ENCODE measurements around the gene TMEM108. TPM values are rescaled to one million over a fixed set of nuclear protein-coding genes. Genes with fewer than 3 reads are reported as not detected.

TMEM108 gene
- total RNA-seq, 1 experiment from 2014 or later, result not detected

DNA sequence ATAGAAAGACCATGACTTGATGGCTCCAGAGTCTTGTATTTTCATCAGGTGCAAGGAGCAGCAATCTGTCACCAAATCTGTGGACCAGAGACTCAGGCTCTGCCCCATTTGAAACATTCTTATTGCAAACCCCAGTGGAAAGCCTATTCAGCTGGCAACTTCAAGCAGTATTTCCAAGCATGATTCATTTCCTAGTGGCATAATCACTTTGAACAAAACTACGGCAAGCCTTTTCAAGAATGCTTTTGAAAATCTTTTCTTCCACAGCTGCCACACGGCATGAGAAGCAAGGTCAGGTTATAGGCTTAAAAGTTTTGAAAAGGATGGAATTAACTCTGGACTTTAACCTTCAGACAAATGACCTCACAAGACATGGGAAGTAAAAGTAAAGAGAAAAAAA, 239.6 kb downstream of the TMEM108 start:
- no peaks in the 10 kb centered on the region for H3K27me3 ChIP-seq (replicated peaks; ENCODE audit: control insufficient read depth, insufficient read depth, low read length)
- Mint-ChIP-seq H3K27ac (ENCODE audit: unreplicated experiment) (no peak overlapping the region), H3K4me3 (ENCODE audit: unreplicated experiment) (no peak overlapping the region), H3K36me3 (ENCODE audit: insufficient read depth, unreplicated experiment) (no peaks in the 10 kb centered on the region), H3K4me1 (ENCODE audit: low read depth, unreplicated experiment) (no peaks in the 10 kb centered on the region), H3K27me3 (ENCODE audit: insufficient read depth, unreplicated experiment) (no peaks in the 10 kb centered on the region), H3K9me3 (ENCODE audit: unreplicated experiment) (no peaks in the 10 kb centered on the region)
- CTCF ChIA-PET, result no interaction called here
- peaks cover 6% of the 10 kb centered on the region; the same call in 1 of the 2 replicates for H3K4me1 ChIP-seq
- no peaks in the 10 kb centered on the region for H3K9me3 ChIP-seq
- POLR2A ChIA-PET, result no interaction called here
- H3K36me3 ChIP-seq (ENCODE audit: control insufficient read depth, insufficient read depth, low read length), result no peaks in the 10 kb centered on the region
- no TSS peak for BruUV-seq (replicated peaks)
- DNase-seq, result no peak
- intact Hi-C loops (cut with micrococcal nuclease; ENCODE audit: unreplicated experiment), result no loop called here
- TF ChIP-seq, protein P1, sequence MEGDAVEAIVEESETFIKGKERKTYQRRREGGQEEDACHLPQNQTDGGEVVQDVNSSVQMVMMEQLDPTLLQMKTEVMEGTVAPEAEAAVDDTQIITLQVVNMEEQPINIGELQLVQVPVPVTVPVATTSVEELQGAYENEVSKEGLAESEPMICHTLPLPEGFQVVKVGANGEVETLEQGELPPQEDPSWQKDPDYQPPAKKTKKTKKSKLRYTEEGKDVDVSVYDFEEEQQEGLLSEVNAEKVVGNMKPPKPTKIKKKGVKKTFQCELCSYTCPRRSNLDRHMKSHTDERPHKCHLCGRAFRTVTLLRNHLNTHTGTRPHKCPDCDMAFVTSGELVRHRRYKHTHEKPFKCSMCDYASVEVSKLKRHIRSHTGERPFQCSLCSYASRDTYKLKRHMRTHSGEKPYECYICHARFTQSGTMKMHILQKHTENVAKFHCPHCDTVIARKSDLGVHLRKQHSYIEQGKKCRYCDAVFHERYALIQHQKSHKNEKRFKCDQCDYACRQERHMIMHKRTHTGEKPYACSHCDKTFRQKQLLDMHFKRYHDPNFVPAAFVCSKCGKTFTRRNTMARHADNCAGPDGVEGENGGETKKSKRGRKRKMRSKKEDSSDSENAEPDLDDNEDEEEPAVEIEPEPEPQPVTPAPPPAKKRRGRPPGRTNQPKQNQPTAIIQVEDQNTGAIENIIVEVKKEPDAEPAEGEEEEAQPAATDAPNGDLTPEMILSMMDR (IDR thresholded peaks at IDR 0.05; ENCODE audit: insufficient read depth in 1 of 2, low read depth in 1 of 2, low read length in 1 of 2, severe bottlenecking in 1 of 2, unreplicated experiment in 1 of 2), result no peak
- H3K4me3 ChIP-seq (ENCODE audit: low read depth, low read length), result no peak overlapping the region

DNA sequence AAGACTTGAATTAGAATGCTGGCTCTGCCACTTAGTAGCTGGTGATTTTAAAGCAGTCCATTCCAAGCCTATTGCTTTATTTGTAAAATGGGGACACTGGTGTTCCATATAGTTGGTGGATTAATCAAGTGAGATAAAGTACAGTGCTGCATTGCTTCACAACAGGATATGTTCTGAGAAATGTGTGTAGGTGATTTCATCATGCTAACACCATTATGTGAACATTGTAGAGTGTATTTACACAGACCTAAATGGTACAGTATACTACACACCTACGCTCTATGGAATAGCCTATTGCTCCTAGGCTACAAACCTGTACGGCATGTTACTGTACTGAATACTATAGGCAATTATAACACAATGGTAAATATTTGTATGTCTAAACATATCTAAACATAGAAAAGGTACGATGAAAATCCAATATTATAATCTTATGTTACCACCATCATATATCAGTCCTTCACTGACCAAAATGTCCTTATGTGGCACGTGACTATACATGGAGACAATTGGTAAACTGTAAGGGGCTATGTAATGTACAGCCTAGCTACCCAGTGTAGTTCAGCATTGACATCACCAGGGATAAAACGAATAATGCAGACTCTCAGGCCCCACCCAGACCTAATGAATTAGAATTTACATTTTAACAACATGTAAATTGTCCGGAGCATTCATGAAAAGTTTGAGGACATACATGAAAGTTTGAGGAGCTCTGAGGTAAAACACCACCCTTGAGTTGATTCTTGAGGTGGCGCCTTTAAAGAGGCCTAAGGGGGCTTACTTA, 240.3 kb downstream of the TMEM108 start:
- Histone ChIP-seq H3K4me3 (ENCODE audit: low read depth, low read length) (no peak overlapping the region), H3K9me3 (no peaks in the 10 kb centered on the region), H3K27me3 (replicated peaks; ENCODE audit: control insufficient read depth, insufficient read depth, low read length) (no peaks in the 10 kb centered on the region), H3K36me3 (ENCODE audit: control insufficient read depth, insufficient read depth, low read length) (no peaks in the 10 kb centered on the region), H3K4me1 (peaks cover 6% of the 10 kb centered on the region; the same call in 1 of the 2 replicates)
- H3K9me3 Mint-ChIP-seq (ENCODE audit: unreplicated experiment), result no peaks in the 10 kb centered on the region
- CTCF ChIA-PET, result no interaction called here
- peaks cover under 1% of the 10 kb centered on the region for H3K27me3 Mint-ChIP-seq (ENCODE audit: insufficient read depth, unreplicated experiment)
- TF ChIP-seq, protein P1 (IDR thresholded peaks at IDR 0.05; ENCODE audit: insufficient read depth in 1 of 2, low read depth in 1 of 2, low read length in 1 of 2, severe bottlenecking in 1 of 2, unreplicated experiment in 1 of 2), result no peak
- POLR2A ChIA-PET, result no interaction called here
- no peaks in the 10 kb centered on the region for H3K4me1 Mint-ChIP-seq (ENCODE audit: low read depth, unreplicated experiment)
- no peaks in the 10 kb centered on the region for H3K36me3 Mint-ChIP-seq (ENCODE audit: insufficient read depth, unreplicated experiment)
- H3K27ac Mint-ChIP-seq (ENCODE audit: unreplicated experiment), result no peak overlapping the region
- DNase-seq, result no peak
- intact Hi-C loops (cut with micrococcal nuclease; ENCODE audit: unreplicated experiment), result no loop called here
- H3K4me3 Mint-ChIP-seq (ENCODE audit: unreplicated experiment), result no peak overlapping the region
- BruUV-seq (replicated peaks), result no TSS peak

DNA sequence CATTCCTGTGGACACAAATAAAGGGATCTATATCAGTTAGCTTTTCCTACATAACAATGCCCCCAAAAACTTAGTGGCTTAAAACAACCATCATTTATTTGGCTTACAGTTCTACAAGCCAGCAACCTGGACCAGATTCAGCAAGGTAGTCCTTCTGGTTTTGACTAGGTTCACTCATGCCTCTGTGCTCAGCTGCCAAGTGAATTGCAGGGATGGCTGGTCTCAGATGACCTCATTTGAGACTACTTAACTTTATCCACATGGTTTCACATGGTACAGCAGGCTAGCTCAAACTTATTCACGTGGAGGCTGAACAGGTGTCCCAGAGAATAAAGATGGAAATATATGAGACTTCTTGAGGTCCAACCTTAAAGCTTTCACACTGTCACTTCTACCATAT, 242.4 kb downstream of the TMEM108 start:
- intact Hi-C loops (cut with micrococcal nuclease; ENCODE audit: unreplicated experiment), result no loop called here
- POLR2A ChIA-PET, result no interaction called here
- no peak overlapping the region for H3K4me3 ChIP-seq (ENCODE audit: low read depth, low read length)
- H3K4me1 ChIP-seq, result peaks cover 6% of the 10 kb centered on the region; the same call in 1 of the 2 replicates
- CTCF ChIA-PET, result no interaction called here
- H3K4me1 Mint-ChIP-seq (ENCODE audit: low read depth, unreplicated experiment), result no peaks in the 10 kb centered on the region
- TF ChIP-seq, protein P1 (IDR thresholded peaks at IDR 0.05; ENCODE audit: insufficient read depth in 1 of 2, low read depth in 1 of 2, low read length in 1 of 2, severe bottlenecking in 1 of 2, unreplicated experiment in 1 of 2), result no peak
- H3K36me3 ChIP-seq (ENCODE audit: control insufficient read depth, insufficient read depth, low read length), result no peaks in the 10 kb centered on the region
- H3K36me3 Mint-ChIP-seq (ENCODE audit: insufficient read depth, unreplicated experiment), result no peaks in the 10 kb centered on the region
- no TSS peak for BruUV-seq (replicated peaks)
- no peak overlapping the region for H3K27ac Mint-ChIP-seq (ENCODE audit: unreplicated experiment)
- no peaks in the 10 kb centered on the region for H3K9me3 ChIP-seq
- H3K4me3 Mint-ChIP-seq (ENCODE audit: unreplicated experiment), result no peak overlapping the region
- no peak for DNase-seq
- H3K27me3 Mint-ChIP-seq (ENCODE audit: insufficient read depth, unreplicated experiment), result peaks cover 10% of the 10 kb centered on the region
- H3K9me3 Mint-ChIP-seq (ENCODE audit: unreplicated experiment), result no peaks in the 10 kb centered on the region
- H3K27me3 ChIP-seq (replicated peaks; ENCODE audit: control insufficient read depth, insufficient read depth, low read length), result no peaks in the 10 kb centered on the region

All from Caco-2 (cell line).